ENCODE results near the gene IFNA7.
"Not testable (repeated sequence)": the region's sequence is repeated elsewhere in the genome, so short reads cannot be mapped to it uniquely, and the experiment has no call there.

IFNA7 gene

DNA sequence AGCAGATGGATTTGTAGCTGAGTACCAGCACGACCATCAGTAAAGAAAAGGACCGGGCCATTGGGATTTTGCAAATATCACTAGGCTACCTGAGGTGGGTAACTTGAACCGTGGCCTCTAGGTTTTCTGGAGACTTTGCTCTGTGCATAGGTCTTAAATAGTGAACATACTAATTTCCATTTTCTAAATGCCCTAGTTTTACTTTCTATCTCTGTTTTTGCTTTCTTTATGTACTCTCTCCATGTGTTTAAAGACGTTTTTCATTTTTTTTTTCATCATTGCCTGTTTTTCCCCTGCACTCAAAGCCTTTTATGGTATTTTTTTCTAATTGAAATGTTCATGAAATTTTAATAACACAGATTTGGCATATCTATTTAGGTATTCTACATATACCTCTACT is at the start of gene IFNA7:
IFNA7 (minus strand) TSS at position 101 of the 400 bp plus-strand sequence; CDS start at position 61, 40 bp downstream.
- not testable (repeated sequence) for H3K27ac ChIP-seq

DNA sequence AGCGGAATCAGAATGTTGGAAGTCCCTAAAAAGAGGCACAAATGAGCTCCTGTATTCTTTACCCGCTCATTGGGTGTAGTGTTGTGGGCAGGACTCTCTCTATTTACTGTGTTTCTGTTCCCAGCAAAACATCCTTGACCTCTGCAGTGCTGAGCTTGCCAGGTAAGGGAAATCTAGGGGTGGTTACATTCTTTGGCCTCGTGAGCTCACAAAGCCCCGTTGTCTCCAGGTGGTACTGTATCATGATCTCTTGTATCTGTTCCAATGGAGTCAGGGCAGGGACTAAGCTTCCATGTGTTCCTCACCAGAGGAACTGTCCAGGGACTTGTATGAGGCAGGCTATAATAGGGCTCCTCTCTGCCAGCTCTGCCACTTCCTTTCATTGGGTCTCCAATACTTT is 49.6 kb upstream of the IFNA7 start:
- H3K27ac ChIP-seq = no peak overlapping the region
- TF ChIP-seq, protein P1, sequence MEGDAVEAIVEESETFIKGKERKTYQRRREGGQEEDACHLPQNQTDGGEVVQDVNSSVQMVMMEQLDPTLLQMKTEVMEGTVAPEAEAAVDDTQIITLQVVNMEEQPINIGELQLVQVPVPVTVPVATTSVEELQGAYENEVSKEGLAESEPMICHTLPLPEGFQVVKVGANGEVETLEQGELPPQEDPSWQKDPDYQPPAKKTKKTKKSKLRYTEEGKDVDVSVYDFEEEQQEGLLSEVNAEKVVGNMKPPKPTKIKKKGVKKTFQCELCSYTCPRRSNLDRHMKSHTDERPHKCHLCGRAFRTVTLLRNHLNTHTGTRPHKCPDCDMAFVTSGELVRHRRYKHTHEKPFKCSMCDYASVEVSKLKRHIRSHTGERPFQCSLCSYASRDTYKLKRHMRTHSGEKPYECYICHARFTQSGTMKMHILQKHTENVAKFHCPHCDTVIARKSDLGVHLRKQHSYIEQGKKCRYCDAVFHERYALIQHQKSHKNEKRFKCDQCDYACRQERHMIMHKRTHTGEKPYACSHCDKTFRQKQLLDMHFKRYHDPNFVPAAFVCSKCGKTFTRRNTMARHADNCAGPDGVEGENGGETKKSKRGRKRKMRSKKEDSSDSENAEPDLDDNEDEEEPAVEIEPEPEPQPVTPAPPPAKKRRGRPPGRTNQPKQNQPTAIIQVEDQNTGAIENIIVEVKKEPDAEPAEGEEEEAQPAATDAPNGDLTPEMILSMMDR (conservative IDR thresholded peaks at IDR 0.05) = no peak

DNA sequence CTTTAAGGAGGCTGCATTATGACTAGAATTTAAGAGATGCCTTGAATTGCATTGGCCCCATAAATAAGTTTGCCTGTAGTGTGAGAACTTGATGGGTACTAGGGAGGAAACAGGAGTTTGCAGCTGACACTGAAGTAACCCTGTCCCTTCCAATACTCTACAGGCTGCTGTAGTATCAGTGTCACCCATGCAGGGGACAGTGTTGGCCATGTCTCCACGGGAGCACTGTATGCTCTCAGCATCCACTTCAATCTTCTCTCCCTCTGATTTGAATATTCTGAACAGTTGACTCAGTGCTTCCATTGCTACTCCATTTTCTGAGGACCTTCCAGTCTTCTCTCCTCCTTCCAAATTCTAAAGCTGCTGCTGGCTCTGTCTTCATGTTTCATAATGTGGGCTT is 49.2 kb upstream of the IFNA7 start:
- TF ChIP-seq, protein P1 (conservative IDR thresholded peaks at IDR 0.05) = 0 out of 2 replicates have a peak, but pooled peaks have one; percentile 15

DNA sequence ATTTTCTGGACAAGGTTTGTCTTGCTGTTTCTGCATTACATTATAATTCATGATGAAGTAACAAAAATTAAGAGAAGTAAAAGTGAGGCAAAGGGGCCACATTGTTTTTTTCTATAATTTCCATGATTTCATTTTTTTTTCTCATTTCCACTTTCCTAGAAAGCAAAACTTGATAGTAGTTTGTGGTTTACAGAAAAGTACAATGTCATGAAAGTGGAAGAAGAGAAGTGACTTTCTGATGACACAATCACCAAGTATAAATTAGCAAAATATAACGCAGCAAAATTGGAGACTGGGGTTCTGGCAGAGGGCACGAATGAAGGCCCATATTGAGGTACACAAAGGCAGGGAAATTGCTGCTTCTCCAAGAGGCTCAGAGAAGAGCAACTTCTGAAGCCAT is 42.8 kb upstream of the IFNA7 start:
- H3K27ac ChIP-seq = no peak overlapping the region
- TF ChIP-seq, protein P1 (conservative IDR thresholded peaks at IDR 0.05) = no peak

More for the DNA sequence above, 49.2 kb upstream of the IFNA7 start:
- H3K27ac ChIP-seq = no peak overlapping the region

DNA sequence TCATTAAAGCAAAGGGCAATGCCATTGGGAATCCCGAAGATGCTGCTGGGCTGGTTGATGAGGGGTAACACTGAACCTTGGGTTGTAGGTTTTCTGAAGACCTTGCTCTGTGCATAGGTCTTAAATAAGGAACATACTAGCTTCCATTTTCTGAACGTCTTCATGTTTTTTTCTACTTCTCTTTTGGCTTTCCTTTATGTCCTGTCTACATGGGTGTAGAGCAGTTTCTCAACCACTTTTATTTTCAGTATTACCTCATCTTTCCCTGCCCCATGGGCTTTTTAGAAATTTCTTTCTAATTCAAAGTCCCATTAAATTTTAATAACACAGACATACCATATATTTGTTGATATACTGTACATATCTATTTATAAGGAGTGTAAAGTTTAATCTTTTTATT is 37.9 kb upstream of the IFNA7 start, which contains the start of gene IFNA14:
IFNA14 (minus strand) TSS at position 95 of the 400 bp plus-strand sequence; CDS start at position 25, 70 bp downstream.
- TF ChIP-seq, protein P1 (conservative IDR thresholded peaks at IDR 0.05) = no peak
- no peak within 1 kb of the TSS for H3K27ac ChIP-seq

DNA sequence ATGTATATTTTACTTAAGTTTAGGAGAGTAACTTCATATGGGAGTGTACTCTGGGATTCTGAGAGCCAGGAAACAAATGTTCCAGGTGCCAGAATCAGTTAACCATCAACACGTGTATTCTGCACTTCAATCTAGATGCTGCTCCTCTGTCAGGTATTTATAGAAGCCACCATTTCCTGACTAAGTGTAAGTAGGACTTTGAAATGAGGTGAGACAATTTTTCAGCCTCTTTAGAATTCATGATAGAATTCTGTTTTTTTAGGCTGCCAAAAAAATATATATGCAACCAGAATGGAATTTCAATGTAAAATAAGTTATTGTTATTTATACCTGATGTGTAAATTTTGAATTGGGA is 34.3 kb upstream of the IFNA7 start:
- not testable (repeated sequence) for H3K27ac ChIP-seq

DNA sequence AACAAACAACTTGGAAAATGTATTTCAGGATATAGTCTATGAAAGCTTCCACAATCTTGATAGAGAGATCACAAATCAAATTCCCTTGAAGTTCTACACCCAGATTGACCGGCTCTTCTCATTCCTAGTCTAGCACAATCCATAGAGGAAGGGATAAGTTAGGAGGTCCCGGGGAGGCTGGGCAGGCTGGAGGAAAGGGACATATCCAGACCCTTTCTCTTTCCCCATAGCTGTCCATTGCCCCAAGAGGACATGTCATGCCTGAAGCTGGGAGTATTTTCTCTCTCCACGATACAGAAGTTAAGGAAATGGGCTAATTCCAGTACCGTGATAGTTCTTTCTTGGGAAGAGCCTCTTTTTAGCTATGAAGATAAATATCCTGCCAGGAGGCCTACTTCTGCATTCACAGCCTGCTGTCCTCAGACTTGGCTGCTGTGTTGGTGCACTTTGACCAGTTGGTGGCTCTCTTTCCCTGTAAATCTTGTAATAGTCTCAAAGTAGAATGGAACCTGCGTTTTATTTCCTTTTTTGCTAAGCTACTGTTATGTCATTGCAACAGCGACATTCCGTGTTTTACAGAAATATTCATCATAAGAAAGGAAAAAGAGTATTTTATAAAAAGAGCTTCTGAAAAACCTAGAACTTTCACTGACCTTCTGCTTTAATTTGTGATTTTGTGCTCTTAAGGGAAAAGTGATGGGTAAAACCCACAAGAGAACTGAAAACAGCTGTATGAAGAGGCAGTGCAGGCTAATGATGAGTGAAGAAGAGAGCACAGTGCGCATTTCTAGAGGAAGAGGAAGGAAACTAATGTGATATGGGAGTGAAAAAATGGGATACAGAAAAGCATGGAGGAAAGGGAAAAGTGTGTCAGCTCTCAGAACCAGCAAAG is 33.7 kb upstream of the IFNA7 start:
- TF ChIP-seq, protein P1 (conservative IDR thresholded peaks at IDR 0.05) = peak; percentile 79
- H3K27ac ChIP-seq = not testable (repeated sequence)

DNA sequence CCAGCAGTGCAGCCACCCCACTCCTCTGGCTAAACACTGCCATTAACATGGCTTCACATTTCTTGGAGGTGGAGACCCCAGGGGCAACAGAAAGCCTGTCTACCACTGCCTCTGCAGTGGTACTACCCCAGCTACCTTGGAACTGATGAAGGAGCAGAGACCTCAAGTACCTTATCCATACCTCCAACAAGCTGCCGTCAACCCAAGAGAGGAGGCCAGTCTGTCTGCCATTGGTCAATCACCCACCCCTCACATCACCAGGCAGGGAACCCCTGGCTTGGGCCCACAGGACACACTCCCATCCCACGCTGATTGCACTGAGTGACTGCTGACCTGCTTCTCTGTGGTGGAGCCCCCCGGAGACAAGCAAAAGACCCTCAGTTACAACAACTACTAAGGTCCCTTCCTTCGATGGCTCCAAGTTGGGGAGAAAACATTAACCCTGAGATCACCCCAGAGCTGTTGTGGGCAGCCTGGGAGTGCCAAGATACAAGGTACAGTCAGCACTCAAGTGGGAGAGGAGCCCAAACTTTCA is 32.2 kb upstream of the IFNA7 start:
- TF ChIP-seq, protein P1 (conservative IDR thresholded peaks at IDR 0.05) = no peak

More for the DNA sequence above, 32.2 kb upstream of the IFNA7 start:
- no peak overlapping the region for H3K27ac ChIP-seq
